SKM-1 treated with dmso at 0.1 percent for 144 hours (cell line): ENCODE measurements around the gene GADL1.

ENCODE experiments used
- DNase-seq: peaks from one replicate; lab custom pipeline; 2025; ENCODE audit not compliant: unreplicated experiment; lab: John Stamatoyannopoulos, UW

The GADL1 gene

DNA sequence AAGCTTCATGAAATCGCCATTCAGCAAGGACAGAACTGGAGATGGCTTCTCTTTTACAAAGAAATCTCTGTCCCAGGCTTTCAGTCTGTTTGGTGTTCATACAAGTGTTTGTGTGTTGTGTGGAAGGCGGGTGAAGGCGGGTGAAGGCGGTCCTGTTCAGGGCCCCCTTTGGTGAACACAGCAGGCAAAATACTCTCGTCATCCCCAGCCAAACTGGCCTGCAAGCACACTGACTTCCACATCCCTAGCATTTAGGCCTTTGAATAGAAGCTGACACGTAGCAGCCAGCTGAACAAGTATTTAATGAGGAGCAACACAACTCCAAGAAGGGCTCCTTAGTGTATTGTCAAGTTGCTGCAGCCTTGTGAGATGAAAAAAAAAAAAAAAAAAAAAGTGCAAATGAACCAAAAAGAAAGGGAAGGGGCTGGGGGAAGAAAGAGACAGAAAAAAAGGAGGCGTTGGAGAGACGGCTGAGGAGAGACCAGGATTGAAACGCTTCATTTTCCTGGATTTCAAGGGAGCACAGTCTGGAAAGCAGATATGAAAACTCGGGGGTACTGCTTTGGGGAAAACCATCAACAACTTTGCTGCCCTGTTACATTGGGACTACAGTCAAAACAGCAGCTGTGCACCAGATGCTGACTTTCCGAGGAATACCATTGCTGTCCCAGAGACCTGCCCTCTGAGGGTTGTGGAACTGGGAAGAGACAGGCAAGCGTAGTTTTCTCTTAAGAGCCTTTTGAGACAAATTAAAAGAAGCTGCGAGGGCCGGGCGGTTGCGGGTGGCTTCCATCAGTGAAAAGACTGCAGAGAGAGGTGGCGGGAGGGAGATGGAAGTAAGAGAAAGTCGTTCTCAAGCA, 213.4 kb downstream of the GADL1 start:
- DNase-seq = no peak

DNA sequence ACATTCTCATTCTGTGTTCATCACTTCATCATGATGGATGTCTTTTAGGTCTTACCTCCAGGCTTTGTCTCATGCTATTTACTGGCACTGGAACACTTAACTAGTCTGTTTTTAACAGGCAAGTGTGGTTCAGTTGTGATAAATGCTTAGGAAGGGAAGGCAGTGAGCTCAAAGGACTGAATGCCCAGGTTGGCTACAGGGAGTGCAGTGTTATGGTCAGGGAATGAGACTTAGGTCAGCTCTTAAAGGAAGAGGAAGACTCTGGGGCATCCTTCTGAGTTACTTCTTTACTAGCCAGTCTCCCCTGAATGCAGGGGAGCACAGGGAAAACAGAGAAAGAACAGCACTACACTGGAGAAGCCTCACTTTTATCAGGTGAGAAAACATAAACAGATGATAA, 215.4 kb downstream of the GADL1 start:
- DNase-seq = no peak

DNA sequence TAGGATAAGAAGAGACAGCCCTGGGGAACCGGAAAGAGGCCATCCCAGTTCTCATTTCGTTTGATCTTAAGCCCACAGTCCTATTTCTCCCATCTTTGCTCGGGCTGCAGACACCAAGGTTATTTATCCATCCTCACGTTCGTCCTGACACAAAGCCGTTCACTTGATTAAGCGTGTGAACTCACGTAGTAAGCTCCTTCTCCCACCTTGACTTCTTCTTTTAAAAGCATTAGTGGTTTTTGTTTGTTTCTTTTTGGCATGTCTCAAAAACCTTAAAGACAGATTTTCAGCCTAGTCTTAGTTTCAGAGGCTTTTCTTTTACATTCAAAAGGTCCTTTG, 217.1 kb downstream of the GADL1 start:
- DNase-seq = no peak

DNA sequence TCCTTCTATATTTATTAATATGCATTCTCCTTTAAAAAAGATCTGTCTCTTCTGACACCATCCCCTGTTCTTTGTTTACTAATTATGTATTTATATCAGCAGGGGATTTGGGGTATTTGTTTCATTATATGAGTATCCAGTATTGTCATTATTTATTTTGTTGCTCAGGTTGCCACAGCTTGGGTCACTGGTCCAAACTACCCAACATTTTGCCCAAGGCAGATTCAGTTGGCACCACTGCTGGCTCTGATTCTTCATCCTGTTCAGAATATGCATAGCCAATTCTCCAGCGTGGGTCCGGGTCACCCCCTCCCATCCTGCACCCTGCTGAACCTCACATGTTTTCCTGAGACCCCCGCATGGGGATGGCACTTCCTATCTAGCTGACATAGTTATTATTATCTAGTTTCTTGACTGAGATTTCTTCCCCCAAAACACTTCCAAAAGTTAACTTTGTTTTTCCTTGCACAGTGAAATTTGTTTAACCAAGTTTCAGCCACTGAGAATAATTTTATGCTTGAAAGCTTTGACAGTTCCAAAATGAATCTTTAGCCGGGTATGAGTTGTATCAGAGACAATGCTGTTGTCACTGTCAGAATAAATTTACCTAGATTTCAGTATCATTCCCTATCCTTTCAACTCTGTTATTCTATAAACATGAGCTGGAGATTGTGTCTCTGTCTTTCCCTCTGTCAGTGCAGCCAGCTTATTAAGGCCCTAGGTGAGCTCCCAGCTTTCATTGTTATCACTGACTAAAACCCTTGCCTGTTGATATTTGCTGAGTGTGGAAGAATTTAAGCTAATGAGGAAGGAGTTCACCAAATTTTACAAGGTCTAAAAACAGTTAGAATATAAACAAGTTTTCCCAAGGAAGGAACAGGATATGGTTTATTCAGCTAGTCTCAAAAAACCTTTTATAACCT, 217.8 kb downstream of the GADL1 start:
- DNase-seq = no peak
